ENCODE data around the gene RAN.
A peak's percentile ranks its signal among the peaks of the same experiment; 100 is the strongest.
"Not testable (repeated sequence)": the region's sequence is repeated elsewhere in the genome, so short reads cannot be mapped to it uniquely, and the experiment has no call there.

The RAN gene

DNA sequence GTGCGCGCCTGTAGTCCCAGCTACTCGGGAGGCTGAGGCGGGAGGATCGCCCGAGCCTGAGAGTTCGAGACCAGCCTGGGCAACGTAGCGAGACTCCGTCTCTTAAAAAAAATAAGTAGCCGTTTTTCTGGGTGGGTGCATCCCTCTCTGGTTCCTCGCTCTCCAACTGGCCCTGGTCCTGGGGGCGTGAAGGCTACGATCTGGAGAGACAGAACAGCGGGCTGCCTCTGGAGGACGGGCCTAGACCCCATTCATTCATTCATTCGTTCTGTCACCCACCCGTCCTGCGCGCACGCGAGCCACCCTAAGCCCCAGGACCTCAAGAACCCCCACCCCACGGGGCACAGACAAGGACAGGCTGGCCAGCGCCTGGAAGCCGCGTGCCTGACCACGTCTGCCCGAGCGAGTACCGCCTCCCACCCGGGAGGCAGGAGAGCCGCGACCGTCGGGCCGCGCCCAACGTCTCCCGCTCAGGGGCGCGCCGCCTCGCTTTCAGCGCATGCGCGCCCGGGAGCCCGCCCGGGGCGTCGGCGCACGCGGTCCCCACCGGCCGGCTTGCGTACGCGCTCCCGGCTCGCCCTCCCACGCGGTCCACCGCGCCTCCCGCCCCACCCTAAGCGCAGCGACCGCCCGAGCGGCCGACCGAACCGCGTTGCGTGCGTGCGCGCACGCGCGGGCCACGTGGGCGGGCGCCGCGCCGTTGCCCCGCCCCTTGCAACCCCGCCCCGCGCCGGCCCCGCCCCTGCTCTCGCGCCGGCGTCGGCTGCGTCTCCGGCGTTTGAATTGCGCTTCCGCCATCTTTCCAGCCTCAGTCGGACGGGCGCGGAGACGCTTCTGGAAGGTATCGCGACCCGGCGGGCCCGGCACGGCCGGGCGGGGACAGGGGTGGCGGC is at the start of gene RAN:
Gene RAN, plus strand, starts transcription at position 781 of the 893 bp plus-strand sequence. CDS start 528 bp downstream, outside the sequence.
- DNase-seq (ENCODE audit: low read depth): peak; percentile 95

- no peak for DNase-seq (ENCODE audit: low read depth)
Observed at GRCh38 chr12:130825771-130826150, 46.1 kb upstream of the RAN start.

- DNase-seq (ENCODE audit: low read depth): peak; percentile 67
Observed at GRCh38 chr12:130826151-130826801, 45.6 kb upstream of the RAN start.

- no peak for DNase-seq (ENCODE audit: low read depth)
Observed at GRCh38 chr12:130827432-130827831, 44.4 kb upstream of the RAN start.

DNA sequence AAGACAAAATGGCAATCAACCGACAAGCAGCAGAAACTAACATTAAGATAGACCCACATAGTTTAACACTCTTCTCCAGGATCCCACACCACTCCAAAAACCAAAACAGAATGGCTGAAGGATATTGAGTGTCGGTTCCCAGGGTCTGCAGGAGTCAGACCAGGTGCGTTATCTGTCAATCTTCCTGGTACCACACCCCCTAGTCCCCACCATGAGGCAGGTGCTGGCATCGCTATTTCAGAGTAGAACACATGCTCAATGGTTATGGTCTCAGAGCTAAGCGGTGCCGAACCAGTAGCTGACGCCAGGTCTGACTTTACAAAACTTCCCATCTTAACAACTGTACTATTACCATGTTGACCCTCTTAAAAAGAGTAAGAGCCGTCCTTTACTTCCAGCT is 43.0 kb upstream of the RAN start:
- no peak for DNase-seq (ENCODE audit: low read depth)

DNA sequence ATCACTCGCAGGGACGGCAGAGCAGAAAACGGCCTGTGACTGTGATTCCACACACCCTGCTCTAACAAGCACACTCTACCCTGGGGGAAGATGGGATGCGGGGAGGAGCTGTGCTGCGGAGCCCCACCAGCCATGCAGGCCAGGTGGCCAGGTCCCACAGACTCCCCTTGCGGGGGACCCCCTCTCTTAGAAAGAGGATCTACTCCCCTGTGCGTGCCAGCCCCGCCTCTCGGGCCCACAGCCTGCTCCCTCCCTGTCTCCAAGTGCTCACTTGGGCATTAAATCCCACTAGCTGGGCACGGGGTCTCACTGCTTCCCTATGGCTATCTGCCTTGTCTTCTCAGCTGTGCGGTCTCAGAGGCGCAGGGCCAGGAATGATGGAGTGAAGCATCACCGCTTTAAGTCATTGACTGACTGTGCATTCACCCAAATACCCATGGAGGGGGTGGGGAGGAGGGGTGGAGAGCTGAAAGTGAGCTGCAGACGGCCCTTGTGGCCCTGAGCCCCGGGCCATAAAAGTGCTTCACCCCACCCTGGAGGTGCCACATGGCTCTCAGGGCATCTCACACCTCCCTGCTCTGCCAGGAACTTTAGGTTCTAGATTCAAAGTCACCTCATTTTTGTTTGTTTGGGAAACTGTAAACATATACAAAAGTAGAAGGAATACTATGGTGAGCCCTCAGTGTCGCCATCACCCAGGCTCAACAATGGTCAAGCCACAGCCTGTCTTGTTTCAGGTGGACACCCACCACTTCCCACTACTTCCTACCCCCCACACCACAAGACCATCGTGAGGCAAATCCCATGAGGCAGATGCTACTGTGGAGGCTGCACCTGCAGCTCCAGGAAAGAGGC is 42.2 kb upstream of the RAN start:
- no peak for DNase-seq (ENCODE audit: low read depth)

GRCh38 chr12:130830246-130830551 is 41.7 kb upstream of the RAN start:
- DNase-seq (ENCODE audit: low read depth): no peak

- DNase-seq (ENCODE audit: low read depth): no peak
Observed at GRCh38 chr12:130831246-130831645, 40.6 kb upstream of the RAN start.

- DNase-seq (ENCODE audit: low read depth): no peak
Observed at GRCh38 chr12:130831876-130832405, 39.9 kb upstream of the RAN start.

DNA sequence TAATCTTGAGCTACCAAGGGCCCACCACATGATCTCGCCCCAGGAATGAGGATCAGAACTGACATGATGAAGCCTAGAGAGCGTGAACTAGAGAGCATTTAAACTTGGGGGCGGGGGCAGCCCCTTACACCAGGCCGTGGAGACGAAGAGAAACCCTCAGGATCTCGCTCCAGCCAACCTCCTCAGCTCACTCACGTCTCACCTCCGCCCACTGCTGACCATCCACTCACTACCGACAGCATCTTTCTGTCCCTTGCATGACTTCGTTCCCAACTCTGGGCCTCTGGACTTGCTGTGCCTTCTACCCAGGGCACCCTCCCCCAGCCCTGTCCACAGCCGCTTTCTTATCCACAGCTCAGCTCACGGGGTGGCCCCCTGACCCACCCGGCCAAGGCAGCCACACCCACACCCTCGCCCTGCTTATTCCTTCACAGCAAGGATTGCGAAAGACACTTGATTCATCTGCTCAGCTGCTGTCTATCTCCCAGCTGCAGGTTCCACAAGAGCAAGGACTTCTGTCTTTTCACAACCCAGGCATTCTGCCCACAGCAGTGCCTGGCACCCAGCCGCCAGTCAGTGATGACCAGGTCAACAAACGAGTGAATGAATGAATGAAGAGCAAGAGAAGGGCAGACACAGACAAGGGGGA is 39.2 kb upstream of the RAN start:
- no peak for DNase-seq (ENCODE audit: low read depth)

- DNase-seq (ENCODE audit: low read depth): no peak
Observed at GRCh38 chr12:130835011-130835410, 36.9 kb upstream of the RAN start.

DNA sequence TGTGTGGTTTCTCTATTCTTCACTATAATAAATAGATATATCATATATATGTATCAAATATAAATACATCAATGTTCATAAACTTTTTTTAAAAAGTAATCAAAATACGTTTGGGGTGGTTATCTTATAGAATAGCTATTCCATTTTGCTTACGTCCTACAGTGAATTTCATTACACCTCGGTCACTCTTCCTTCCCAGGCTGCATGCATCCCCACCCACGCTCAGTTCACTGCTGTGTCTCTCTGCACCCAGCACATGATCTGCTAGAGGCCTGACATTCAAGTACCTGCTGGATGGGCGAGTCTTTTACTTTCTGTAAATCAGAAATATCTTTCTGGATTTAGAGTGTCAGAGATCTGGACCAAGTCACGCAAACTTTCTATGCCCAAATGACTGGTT is 36.4 kb upstream of the RAN start:
- DNase-seq (ENCODE audit: low read depth): no peak

- peak; percentile 11 for DNase-seq (ENCODE audit: low read depth)
Observed at GRCh38 chr12:130838284-130838950, 33.4 kb upstream of the RAN start.

DNA sequence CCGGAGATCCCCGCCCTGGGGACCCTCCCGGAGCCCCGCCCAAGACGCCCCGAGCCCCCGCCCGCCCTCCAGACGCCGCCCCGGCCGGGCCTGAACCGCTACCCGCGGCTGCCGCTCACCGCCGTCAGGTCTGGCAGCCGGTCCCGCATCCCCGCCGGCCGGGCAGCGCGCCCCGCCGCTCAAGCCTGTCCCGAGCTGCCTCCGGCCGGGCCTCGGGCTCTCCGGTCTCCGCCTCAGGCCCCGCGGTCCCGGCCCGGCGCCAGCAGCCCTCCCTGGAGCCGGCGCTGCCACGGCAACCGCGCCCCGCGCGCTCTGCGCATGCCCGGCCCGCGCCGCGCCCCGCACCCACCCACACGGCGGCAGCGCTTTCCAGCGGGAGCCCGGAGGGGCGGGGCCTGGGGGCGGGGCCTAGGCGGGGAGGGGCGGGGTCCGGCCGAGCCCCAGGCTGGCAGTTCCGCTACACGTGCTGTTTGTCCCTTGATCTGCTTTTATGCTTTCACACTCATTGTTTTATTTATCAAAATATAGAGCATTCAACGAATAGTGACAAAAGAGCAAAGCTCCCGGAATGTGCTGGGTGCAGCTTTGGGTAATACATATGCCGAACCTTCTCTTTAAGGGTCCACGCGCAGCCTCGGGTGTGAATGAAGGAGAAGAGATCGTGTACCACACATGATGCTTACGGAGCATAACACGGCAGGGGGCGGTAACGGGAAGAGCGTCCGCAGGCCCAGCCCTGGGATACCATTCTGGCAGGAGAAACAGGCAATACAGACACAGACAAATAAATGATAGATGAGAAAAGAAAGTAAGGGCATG is 32.7 kb upstream of the RAN start, which contains the start of gene STX2:
Gene STX2, minus strand, starts transcription at position 300 of the 819 bp plus-strand sequence. Its CDS starts 151 bp downstream, at position 149.
- peak; percentile 88 for DNase-seq (ENCODE audit: low read depth)

DNA sequence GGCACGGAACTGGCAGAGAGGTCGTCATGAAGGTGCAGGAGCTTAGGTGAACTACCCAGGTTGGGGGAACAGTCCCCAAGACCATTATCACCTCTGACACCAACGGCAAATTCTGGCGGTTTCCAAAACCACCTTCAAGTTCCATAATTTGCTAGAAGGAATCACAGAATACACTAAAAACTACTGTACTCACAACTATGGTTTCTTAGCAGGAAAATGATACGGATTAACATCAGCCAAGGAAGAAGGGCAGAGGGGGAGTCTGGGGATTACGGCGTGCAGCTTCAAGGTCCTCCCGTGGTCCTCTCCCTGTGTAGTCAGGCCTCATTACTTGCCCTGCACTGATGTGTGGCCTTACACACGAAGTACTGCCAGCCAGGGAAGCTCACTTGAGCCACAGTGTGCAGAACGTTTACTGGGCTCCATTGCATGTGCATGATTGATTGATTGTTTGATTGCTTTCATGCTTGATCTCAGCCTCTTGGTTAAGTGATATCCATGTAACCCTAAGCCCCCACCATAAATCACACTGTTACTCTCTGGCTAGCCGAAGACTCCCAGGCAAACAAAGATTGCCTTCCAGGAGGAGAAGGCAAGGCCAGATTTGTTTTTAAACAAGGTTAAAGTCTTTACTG is 32.0 kb upstream of the RAN start:
- DNase-seq (ENCODE audit: low read depth): no peak

- no peak for DNase-seq (ENCODE audit: low read depth)
Observed at GRCh38 chr12:130846369-130846768, 25.5 kb upstream of the RAN start.

DNA sequence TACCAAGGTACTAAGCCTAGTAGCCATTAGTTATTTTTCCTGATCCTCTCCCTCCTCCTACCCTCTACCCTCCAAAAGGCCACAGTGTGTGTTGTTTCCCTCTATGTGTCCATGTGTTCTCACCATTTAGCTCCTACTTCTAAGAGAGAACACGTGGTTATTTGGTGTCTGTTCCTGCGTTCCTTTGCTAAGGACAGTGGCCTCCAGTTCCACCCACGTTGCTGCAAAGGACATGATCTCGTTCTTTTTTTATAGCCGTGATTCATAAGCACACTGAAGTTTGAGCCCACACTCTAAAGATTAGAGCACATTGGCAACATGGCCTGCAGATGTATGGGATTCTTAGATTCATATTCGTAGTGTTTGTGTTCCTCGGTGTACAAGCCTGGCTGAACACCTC is 24.8 kb upstream of the RAN start:
- DNase-seq (ENCODE audit: low read depth): no peak

DNA sequence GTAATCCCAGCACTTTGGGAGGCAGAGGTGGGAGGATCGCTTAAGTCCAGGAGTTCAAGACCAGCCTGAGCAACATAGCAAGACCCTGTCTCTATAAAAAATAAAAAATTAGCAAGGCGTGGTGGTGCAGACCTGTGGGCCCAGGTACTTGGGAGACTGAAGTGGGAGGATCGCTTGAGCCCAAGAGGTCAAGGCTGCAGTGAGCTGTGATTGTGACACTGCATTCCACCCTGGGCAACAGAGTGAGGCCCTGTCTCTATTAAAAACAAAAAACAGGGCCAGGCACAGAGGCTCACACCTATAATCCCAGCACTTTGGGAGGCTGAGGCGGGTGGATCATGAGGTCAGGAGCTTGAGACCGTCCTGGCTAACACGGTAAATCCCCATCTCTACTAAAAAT is 23.8 kb upstream of the RAN start:
- not testable (repeated sequence) for DNase-seq (ENCODE audit: low read depth)

DNA sequence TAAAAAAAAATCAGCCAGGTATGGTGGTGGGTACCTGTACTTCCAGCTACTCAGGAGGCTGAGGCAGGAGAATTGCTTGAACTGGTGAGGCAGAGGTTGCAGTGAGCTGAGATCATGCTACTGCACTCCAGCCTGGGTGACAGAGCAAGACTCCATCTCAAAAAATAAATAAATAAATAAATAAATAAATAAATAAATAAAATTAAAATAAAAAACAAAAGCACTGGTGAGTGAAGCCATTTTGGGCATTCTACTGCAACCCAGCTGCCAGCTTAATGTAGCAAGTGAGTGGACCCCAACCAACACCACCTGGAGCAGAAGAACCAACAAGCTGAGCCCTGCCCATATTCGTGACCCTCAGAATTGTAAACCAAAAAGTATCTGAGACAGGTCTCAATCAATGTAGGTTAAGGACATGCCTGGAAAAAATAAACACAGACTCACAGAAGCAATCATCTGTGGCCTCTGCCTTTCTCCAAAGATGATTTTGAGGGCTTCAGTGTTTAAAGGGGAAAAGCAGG is 23.0 kb upstream of the RAN start:
- not testable (repeated sequence) for DNase-seq (ENCODE audit: low read depth)
